ENCODE data around the gene TMEM200B.
"Not testable (repeated sequence)": the region's sequence is repeated elsewhere in the genome, so short reads cannot be mapped to it uniquely, and the experiment has no call there.

Gene TMEM200B

DNA sequence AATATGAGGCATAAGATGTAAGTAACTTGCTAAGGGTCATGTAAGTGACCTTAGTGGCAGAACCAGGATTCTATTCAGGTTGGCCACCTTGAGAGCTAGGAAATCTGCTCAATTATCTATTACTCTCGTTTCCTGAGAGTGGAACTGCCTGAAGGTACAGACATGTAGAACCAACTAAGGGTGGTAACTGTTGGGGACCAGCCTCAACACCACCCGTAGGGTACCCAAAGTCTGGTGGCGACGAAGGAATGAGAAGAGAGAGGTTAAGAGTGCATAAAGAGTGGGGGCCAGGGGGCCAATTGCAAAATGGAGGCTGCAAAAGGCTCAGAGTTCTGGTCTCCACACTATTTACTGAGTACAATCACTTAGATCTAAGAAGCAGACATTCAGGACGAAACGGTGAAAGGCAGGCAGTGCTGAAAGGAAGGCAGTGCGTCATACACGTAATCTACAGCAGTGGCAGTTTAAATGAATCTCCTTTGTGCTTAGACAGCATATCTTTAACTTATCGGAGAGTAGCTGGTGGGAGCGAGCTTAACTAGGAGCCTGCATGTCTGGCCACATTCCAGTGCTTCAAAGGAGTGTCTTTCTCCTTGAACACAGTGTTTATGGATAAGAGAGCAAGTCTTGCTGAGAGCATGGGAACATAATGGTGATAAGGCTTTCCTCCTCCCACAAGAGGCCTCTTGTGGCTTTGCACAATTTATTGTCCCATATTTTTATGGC, 33.0 kb upstream of the TMEM200B start:
- H3K4me3 ChIP-seq (ENCODE audit: low read length), result no peak overlapping the region
- no peaks in the 10 kb centered on the region for H3K27me3 ChIP-seq (ENCODE audit: insufficient read depth, low read length)
- peaks cover 3% of the 10 kb centered on the region; the same call in 1 of the 2 replicates for H3K4me1 ChIP-seq (ENCODE audit: insufficient read depth, low read length)
- no peaks in the 10 kb centered on the region for H3K9me3 ChIP-seq (ENCODE audit: insufficient read depth, low read depth, low read length)
- H3K27ac ChIP-seq (ENCODE audit: low read length), result no peak overlapping the region
- H3K9ac ChIP-seq (ENCODE audit: low read depth, low read length), result no peak overlapping the region
- H3K36me3 ChIP-seq (ENCODE audit: insufficient read depth, low read depth, low read length), result peaks cover 95% of the 10 kb centered on the region

DNA sequence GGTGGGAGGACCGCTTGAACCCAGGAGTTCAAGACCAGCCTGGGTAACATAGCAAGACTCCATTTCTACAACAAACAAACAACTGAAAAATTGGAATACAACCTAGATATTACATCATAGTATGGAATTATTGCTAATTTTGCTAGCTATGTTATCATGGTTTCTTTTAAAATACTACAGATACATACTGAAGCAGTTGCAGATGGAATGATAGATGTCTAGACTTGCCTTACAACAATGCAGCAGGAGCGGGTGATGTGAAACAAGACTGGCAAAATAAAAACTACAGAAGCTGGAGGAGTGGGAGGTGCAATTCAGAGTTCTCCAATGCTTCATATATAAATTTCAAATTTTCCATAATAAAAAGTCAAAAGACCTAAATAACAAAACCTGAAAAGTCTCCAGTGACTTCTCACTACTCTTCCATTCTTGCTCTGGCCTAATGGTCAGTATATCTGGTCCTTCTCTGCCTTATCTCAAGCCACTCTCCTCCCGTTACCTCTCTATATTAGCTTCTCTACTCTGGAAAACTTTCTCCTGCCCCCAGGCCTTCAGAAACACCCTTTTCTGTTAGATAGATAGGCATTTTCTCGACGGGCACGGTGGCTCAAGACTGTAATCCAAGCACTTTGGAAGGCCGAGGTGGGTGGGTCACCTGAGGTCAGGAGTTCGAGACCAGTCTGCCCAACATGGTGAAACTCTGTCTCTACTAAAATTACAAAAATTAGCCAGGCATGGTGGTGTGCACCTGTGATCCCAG, 28.5 kb upstream of the TMEM200B start:
- H3K4me3 ChIP-seq (ENCODE audit: low read length), result no peak overlapping the region
- no peaks in the 10 kb centered on the region for H3K27me3 ChIP-seq (ENCODE audit: insufficient read depth, low read length)
- peaks cover 97% of the 10 kb centered on the region for H3K36me3 ChIP-seq (ENCODE audit: insufficient read depth, low read depth, low read length)
- H3K27ac ChIP-seq (ENCODE audit: low read length), result no peak overlapping the region
- H3K9ac ChIP-seq (ENCODE audit: low read depth, low read length), result no peak overlapping the region
- H3K4me1 ChIP-seq (ENCODE audit: insufficient read depth, low read length), result no peaks in the 10 kb centered on the region
- no peaks in the 10 kb centered on the region for H3K9me3 ChIP-seq (ENCODE audit: insufficient read depth, low read depth, low read length)

- H3K9ac ChIP-seq (ENCODE audit: low read depth, low read length); H3K4me3 ChIP-seq (ENCODE audit: low read length); H3K27me3 ChIP-seq (ENCODE audit: insufficient read depth, low read length); H3K9me3 ChIP-seq (ENCODE audit: insufficient read depth, low read depth, low read length); H3K27ac ChIP-seq (ENCODE audit: low read length); H3K4me1 ChIP-seq (ENCODE audit: insufficient read depth, low read length): not testable (repeated sequence)
- peaks cover 99% of the 10 kb centered on the region for H3K36me3 ChIP-seq (ENCODE audit: insufficient read depth, low read depth, low read length)
These were observed 26.6 kb upstream of the TMEM200B start for GRCh38 chr1:29150346-29150745.

GRCh38 chr1:29148656-29149491, 25.2 kb upstream of the TMEM200B start:
- Histone ChIP-seq H3K4me1 (ENCODE audit: insufficient read depth, low read length) (no peaks in the 10 kb centered on the region), H3K4me3 (ENCODE audit: low read length) (no peak overlapping the region), H3K9me3 (ENCODE audit: insufficient read depth, low read depth, low read length) (no peaks in the 10 kb centered on the region), H3K36me3 (ENCODE audit: insufficient read depth, low read depth, low read length) (peaks cover 88% of the 10 kb centered on the region), H3K27ac (ENCODE audit: low read length) (no peak overlapping the region), H3K9ac (ENCODE audit: low read depth, low read length) (no peak overlapping the region), H3K27me3 (ENCODE audit: insufficient read depth, low read length) (no peaks in the 10 kb centered on the region)

DNA sequence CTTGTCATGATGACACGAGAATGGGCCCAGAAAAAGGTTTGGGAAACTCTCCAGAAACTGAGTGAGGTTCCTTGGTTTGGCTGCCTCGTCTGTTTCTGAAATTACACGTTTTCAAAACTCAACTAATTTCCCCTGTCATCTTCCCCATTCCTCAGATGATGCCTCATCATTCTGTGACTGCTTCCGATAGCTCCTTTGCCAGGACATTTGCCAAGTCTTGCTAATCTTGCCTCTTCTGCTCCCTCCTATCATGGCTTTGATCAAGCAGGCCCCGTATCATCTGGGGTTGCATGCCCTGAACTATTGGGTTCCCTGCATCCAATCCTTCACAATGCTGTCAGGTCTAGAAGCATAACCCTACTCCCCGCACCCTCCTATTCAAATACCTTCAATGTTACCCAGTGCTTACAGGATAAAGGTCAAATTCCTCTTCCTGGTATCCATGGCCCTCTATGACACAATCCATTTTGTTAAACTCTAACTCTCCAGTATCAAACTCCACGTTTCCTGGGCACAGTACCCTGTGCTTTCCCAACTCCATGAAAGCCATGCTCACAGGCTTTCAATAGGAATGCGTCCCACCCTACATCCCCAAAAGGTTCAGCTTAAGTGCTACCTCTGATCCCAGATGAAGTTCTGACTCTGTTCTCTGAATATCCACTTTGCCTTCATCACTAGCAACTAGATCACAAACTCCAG, 22.2 kb upstream of the TMEM200B start:
- Histone ChIP-seq H3K9me3 (ENCODE audit: insufficient read depth, low read depth, low read length) (no peaks in the 10 kb centered on the region), H3K36me3 (ENCODE audit: insufficient read depth, low read depth, low read length) (peaks cover 60% of the 10 kb centered on the region), H3K4me3 (ENCODE audit: low read length) (no peak overlapping the region), H3K9ac (ENCODE audit: low read depth, low read length) (no peak overlapping the region), H3K27me3 (ENCODE audit: insufficient read depth, low read length) (no peaks in the 10 kb centered on the region), H3K27ac (ENCODE audit: low read length) (no peak overlapping the region), H3K4me1 (ENCODE audit: insufficient read depth, low read length) (no peaks in the 10 kb centered on the region)

- no peaks in the 10 kb centered on the region for H3K27me3 ChIP-seq (ENCODE audit: insufficient read depth, low read length)
- no peak overlapping the region for H3K4me3 ChIP-seq (ENCODE audit: low read length)
- H3K36me3 ChIP-seq (ENCODE audit: insufficient read depth, low read depth, low read length), result peaks cover 44% of the 10 kb centered on the region
- no peaks in the 10 kb centered on the region for H3K9me3 ChIP-seq (ENCODE audit: insufficient read depth, low read depth, low read length)
- H3K4me1 ChIP-seq (ENCODE audit: insufficient read depth, low read length), result no peaks in the 10 kb centered on the region
- no peak overlapping the region for H3K9ac ChIP-seq (ENCODE audit: low read depth, low read length)
- no peak overlapping the region for H3K27ac ChIP-seq (ENCODE audit: low read length)
These were observed 20.5 kb upstream of the TMEM200B start for GRCh38 chr1:29144178-29144577.

DNA sequence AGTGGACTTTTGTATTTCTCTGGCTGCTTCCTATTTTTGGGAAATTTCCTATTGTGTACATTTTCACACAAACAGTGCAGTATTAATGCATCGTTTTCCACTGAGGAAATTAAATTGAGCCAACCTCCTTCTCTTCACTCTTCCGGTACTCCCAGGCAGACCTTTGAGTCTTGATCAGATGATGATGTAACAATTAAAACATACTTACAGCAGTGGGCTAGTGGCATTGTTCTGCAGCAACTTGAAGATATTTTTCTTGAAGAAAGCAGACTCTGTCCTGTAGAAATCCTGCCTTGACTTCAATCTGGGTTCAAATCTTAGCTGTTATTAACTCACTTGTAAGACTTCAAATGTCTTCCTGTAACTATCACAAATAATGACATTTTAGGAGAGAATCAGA, 19.0 kb upstream of the TMEM200B start:
- Histone ChIP-seq H3K9me3 (ENCODE audit: insufficient read depth, low read depth, low read length) (no peaks in the 10 kb centered on the region), H3K4me3 (ENCODE audit: low read length) (no peak overlapping the region), H3K9ac (ENCODE audit: low read depth, low read length) (no peak overlapping the region), H3K36me3 (ENCODE audit: insufficient read depth, low read depth, low read length) (peaks cover 29% of the 10 kb centered on the region), H3K4me1 (ENCODE audit: insufficient read depth, low read length) (no peaks in the 10 kb centered on the region), H3K27ac (ENCODE audit: low read length) (no peak overlapping the region), H3K27me3 (ENCODE audit: insufficient read depth, low read length) (no peaks in the 10 kb centered on the region)

DNA sequence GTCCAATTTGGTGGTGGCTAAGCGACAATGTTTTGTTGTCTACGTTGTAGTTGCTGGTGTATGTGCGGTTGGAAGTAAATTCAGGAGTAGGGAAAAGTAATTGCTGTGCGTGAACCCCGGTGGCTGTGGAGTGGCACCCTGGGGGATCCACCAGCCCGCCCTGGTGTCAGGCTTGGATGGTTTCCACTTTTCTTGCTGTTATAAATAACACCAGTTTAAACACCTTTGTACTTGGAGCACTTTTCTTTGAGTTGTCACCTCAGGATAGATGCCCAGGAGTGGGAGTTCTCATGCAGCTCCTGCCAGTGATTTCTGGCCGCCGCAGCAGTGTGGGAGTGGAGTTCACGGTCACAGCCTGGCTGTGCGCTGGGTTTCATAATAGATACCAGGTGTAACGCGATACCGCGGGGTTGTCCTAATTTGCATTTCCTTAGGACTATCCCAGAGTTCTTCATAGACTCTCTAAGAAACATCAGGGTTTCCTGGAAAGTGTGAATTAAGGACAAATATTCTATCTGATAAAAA, 12.8 kb upstream of the TMEM200B start:
- H3K36me3 ChIP-seq (ENCODE audit: insufficient read depth, low read depth, low read length), result no peaks in the 10 kb centered on the region
- H3K9me3 ChIP-seq (ENCODE audit: insufficient read depth, low read depth, low read length), result no peaks in the 10 kb centered on the region
- H3K4me1 ChIP-seq (ENCODE audit: insufficient read depth, low read length), result no peaks in the 10 kb centered on the region
- no peak overlapping the region for H3K4me3 ChIP-seq (ENCODE audit: low read length)
- no peak overlapping the region for H3K9ac ChIP-seq (ENCODE audit: low read depth, low read length)
- no peaks in the 10 kb centered on the region for H3K27me3 ChIP-seq (ENCODE audit: insufficient read depth, low read length)
- H3K27ac ChIP-seq (ENCODE audit: low read length), result no peak overlapping the region

DNA sequence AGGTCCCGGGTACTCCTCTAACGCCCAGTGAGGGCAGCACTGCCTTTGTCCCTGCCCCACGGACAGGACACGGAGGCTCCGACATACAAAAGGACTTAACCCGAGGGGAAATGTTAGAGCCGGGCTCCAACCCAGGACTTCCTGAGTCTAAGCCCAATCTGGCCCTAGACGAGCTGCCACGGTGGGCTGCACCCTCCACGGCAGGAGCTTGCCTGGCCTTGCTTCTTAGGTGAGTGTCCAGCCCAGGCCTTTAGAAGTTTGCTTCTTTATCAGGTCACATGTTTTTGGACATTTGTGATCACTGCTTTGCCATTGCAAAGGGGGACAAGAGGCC, 11.0 kb upstream of the TMEM200B start:
- no peak overlapping the region for H3K9ac ChIP-seq (ENCODE audit: low read depth, low read length)

GRCh38 chr1:29133861-29134694, 10.4 kb upstream of the TMEM200B start:
- Histone ChIP-seq H3K4me1 (ENCODE audit: insufficient read depth, low read length) (no peaks in the 10 kb centered on the region), H3K9ac (ENCODE audit: low read depth, low read length) (no peak overlapping the region), H3K9me3 (ENCODE audit: insufficient read depth, low read depth, low read length) (no peaks in the 10 kb centered on the region), H3K27ac (ENCODE audit: low read length) (no peak overlapping the region), H3K4me3 (ENCODE audit: low read length) (no peak overlapping the region), H3K36me3 (ENCODE audit: insufficient read depth, low read depth, low read length) (no peaks in the 10 kb centered on the region), H3K27me3 (ENCODE audit: insufficient read depth, low read length) (no peaks in the 10 kb centered on the region)

More for the DNA sequence above, 11.0 kb upstream of the TMEM200B start:
- H3K27me3 ChIP-seq (ENCODE audit: insufficient read depth, low read length), result no peaks in the 10 kb centered on the region
- no peaks in the 10 kb centered on the region for H3K9me3 ChIP-seq (ENCODE audit: insufficient read depth, low read depth, low read length)
- H3K4me1 ChIP-seq (ENCODE audit: insufficient read depth, low read length), result no peaks in the 10 kb centered on the region
- H3K27ac ChIP-seq (ENCODE audit: low read length), result no peak overlapping the region
- H3K4me3 ChIP-seq (ENCODE audit: low read length), result no peak overlapping the region
- no peaks in the 10 kb centered on the region for H3K36me3 ChIP-seq (ENCODE audit: insufficient read depth, low read depth, low read length)
